Cortex of kidney (tissue), 1 donor: ENCODE measurements around the gene ANKLE2.
"Not testable (repeated sequence)": the region's sequence is repeated elsewhere in the genome, so short reads cannot be mapped to it uniquely, and the experiment has no call there.

Experiments used
- DNase-seq: peaks from one replicate; lab custom pipeline; 2025; lab: John Stamatoyannopoulos, UW

Gene ANKLE2

GRCh38 chr12:132776816-132777568 lies 15.4 kb upstream of the ANKLE2 start:
- DNase-seq, result no peak

DNA sequence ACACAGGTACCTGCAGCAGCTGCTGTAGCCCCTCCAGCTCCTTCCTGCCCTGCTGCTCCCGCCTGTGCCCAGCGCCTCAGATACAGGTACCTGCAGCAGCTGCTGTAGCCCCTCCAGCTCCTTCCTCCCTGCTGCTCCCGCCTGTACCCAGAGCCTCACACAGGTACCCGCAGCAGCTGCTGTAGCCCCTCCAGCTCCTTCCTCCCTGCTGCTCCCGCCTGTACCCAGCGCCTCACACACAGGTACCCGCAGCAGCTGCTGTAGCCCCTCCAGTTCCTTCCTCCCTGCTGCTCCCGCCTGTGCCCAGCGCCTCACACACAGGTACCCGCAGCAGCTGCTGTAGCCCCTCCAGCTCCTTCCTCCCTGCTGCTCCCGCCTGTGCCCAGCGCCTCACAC lies 14.6 kb upstream of the ANKLE2 start:
- not testable (repeated sequence) for DNase-seq

- no peak for DNase-seq
Measured at GRCh38 chr12:132775502-132776229, 14.0 kb upstream of the ANKLE2 start.

DNA sequence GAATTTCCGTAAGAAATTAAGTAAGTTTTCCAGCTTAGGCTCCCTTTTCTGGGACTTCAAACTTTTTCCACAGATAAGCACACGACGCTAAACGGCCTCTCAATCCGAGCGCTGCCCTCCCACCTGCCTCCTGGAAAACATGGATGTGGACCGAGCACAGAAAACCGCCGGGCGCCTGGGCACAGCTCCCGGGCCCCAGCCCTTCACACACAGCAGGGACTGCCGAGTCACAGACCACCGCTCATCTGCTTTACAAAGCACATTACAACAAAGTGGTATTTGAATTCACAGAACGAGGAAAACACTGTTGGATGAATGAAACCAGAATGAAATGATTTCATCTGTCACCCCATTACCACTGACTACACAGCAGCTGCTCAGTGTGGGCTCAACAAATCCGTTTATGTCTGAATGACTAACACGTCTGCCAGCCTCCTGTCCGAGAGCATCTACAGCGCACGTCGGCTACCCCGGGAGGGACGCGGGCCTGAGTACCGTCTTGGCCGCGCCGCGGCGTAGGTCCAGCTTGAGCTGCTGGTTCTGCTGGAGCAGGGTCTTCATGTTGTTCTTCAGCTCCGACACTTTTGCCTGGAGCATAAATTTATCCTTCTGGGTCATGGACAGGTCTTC lies 13.1 kb upstream of the ANKLE2 start:
- no peak for DNase-seq

DNA sequence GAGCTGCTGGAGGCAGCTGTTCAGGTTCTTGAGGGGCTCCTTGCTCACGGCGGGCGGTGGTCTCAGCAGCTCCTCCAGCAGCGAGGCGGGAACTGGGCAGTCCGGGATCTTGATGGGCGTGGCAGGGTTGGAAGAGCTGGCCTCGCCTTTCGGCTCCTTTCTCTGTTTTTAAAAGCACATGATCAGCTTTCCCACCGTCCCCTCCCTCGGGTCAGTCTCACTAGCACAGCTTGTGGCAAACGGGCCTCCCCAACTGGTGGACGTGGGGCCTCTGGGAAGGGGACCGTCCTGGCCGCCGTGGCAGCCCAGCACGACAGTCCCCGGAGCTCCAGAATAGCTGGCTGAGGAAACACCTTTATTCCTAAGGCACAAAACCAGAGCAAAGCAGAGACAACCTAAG lies 12.5 kb upstream of the ANKLE2 start:
- DNase-seq, result no peak

- no peak for DNase-seq
Measured at GRCh38 chr12:132773077-132773955, 11.7 kb upstream of the ANKLE2 start.

GRCh38 chr12:132772606-132773005 lies 11.0 kb upstream of the ANKLE2 start:
- DNase-seq, result no peak

- DNase-seq, result no peak
Measured at GRCh38 chr12:132771126-132771838, 9.7 kb upstream of the ANKLE2 start.

- no peak for DNase-seq
Measured at GRCh38 chr12:132766380-132767085, 4.9 kb upstream of the ANKLE2 start.

GRCh38 chr12:132765361-132765760 lies 3.7 kb upstream of the ANKLE2 start:
- DNase-seq, result no peak

DNA sequence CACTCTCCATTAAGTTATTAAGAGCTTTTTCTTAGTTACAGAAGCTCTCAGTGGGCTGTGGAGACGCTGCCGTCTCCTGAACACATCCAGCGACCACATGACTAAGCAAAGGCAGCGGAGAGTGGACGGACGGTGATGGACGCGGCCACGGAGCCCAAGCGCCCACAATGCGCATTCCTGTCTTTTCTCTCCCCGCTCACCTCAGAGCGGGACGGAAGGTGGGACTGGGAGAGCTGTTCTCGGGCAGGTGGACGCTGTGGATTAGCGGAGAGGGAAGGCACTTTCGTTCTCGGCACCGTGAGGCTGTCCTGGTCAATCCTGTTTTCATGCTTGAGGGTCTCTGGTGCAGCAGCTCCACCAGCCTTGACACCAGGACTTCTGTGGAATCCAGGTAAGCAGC lies 2.6 kb upstream of the ANKLE2 start:
- DNase-seq, result no peak

GRCh38 chr12:132761921-132762583 lies 420 bp upstream of the ANKLE2 start:
- DNase-seq, result no peak

DNA sequence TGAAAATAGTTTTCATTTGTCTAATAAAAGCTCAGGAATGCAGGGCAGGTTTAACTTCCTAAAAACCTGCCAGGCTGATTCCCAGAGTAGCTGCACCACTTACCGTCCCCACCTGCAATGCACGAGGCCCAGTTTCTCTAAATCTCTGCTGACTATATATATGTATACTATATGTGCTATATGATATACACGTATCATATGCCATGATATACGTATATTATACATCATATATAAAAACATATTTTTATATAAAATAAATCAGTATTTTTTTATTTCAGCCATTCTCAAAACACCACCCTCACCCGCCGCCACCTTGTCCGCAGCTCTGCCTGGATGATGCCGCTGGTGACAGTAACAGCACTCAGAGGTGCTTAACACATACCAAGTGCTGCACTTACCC lies 2.3 kb downstream of the ANKLE2 start:
- no peak for DNase-seq

DNA sequence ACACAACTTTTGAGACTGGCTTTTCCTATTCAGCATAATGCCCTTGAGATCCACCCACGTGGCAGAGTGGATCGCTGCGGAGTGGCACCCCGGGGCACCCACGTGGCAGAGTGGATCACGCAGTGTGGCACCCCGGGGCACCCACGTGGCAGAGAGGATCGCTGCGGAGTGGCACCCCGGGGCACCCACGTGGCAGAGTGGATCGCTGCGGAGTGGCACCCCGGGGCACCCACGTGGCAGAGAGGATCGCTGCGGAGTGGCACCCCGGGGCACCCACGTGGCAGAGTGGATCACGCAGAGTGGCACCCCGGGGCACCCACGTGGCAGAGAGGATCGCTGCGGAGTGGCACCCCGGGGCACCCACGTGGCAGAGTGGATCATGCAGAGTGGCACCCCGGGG lies 2.8 kb downstream of the ANKLE2 start:
- DNase-seq, result not testable (repeated sequence)

DNA sequence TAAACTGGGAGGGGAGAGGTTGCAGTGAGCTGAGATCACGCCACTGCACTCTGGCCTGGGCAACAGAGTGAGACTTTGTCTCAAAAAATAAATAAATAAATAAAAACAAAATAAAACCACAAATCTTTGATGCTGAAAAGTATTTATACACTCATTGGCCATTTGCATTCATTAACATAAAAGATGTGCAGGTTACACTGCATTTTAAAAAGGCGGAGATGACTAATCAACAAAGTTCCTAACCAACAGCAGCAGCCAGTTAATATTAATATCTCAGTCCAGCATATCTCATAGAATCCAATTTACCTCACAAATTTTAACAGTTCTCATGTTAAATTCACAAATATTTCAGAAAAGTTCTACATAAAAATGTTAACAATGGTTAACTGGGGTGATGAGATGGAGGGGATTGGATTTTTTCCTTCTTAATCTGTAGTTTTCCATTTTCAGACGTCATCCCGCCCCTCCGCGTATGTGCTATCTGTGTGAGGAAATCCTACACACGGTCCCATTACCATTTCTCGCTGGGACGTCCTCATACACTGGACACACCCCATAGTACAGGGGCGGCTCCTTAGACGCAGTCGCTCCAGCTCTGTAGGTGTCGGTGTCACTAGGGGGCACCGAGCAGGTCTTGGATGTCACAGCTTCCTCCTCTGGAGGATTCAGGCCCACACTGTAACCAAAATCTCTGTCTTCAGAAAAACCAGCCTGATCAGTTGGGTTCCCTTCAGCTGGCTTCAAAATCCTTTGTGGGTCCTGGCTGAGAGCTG lies 7.3 kb downstream of the ANKLE2 start:
- DNase-seq, result no peak

DNA sequence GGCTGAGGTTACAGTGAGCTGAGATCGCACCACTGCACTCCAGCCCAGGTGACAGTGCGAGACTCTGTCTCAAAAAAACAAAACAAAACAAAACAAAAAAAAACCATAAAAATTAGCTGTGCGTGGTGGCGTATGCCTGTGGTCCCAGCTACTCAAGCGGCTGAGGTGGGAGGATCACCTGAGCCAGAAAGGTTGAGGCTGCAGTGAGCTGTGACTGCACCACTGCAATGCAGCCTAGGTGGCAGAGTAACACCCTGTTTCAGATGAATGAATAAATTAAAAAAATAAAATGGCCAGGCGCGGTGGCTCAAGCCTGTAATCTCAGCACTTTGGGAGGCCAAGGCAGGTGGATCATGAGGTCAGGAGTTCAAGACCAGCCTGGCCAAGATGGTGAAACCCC lies 8.0 kb downstream of the ANKLE2 start:
- not testable (repeated sequence) for DNase-seq

- no peak for DNase-seq
Measured at GRCh38 chr12:132748319-132748718, 13.3 kb downstream of the ANKLE2 start.

DNA sequence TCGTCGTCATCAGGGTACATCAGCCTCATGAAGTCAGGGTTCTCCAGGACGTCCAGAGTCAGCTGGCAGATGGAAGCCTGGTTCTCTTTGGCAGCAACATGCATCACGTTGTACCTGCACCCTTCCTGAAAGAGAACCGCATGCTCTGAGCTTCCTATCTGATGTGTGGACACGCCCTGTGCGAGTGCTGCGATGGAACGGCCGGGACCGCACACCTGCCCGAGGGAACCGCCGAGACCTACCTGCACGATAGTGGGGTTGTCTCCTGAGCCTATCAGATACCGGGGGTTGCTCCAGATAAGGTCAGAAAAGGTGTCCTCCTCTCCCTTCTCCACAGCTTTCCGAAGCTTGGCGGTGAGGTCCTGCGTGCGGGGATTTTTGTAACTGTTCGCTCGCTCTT lies 13.7 kb downstream of the ANKLE2 start:
- no peak for DNase-seq

- DNase-seq, result no peak
Measured at GRCh38 chr12:132747395-132747794, 14.2 kb downstream of the ANKLE2 start.
